Fibroblast of pulmonary artery (primary cell): ENCODE measurements around the gene CBX3.

Source experiments
- DNase-seq: peaks from one replicate; pipeline ENCODE4 v3.0.0-alpha.2; 2010; ENCODE audit warnings: low read depth
- H3K4me3 ChIP-seq: replicated peaks from 2 replicates; pipeline ENCODE4 v1.5.1; 2011; ENCODE audit warnings: low read depth, mild to moderate bottlenecking, control low read depth, low read length, moderate library complexity
- CTCF ChIP-seq: IDR thresholded peaks from 2 replicates; pipeline ENCODE4 v1.5.1; 2011; ENCODE audit warnings: mild to moderate bottlenecking, control low read depth, low read length, inconsistent platforms; ENCODE audit errors: missing control alignments

CBX3 gene

GRCh38 chr7:26186364-26187311 lies 14.9 kb upstream of the CBX3 start:
- no peak overlapping the region for H3K4me3 ChIP-seq
- no peak for DNase-seq
- no peak for TF ChIP-seq CTCF

DNA sequence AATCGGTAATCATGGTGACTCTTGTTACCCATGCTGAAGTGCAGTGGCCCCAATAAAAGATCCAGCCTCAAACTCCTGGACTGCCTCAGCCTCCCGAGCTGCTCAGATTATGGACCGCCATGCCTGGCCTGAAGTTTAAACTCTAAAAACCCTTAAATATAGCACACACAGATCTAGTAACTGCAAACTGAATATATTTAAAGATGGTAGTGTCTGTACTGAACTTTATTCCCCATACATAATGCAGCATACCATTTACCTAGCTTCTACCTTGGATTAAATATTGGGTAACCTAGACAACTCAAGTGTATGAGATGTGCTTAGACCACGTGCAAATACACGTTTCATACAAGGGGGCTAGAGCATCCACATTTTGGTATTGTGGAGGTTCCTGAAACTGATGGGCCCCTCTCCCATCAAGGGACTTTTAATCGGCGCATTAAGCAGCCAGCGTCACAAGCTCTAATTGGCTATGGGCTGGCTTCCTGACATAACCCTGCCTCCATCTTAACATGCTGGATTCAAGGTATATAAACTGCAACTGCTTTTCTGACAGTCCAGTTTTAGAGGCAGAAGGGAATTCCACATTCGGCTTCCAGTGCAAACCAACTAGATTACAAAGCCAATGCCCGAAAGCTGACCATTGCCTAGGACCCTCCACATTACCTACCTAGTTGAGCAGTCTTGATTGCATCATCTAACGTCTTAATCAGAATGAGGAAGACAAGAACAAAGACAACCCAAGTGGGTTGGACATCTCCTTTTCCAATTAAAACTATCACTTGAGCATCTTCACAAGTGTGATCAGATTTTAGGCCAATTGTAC lies 14.0 kb upstream of the CBX3 start:
- no peak for DNase-seq
- H3K4me3 ChIP-seq: no peak overlapping the region
- no peak for TF ChIP-seq CTCF

DNA sequence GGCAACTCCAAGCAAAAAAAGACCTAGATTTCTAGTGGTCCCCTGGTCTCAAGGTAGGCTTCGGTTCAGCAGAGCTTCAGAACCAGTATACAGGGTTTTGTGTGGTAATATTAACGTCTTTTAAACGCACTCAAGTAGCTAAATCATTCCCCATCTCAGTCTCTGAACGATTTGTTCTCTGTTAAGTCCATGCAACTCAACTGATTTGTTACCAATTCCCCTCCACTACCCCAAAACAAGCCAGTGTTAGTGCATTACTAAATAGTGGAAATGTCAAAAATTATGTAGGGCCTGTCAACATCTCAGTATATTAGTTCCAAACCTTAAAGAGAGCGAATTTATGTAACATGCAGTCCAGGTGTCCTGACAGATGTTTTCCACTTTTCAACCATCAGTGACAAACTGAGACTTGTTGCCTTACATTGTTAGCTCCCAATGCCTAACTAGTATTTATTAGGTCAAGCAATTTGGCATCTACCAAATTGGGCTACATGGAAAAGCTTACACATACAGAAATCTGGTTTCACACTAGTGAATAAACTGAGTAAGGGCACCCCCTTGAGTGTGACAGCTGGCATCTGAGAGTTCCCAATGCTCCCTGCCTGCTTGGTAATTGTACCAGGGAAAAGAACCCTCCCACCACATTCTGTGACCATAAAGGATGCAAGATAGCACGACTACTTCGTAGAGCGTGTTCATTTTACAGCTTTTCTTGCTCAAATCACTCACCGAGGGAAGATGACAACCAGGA lies 13.2 kb upstream of the CBX3 start:
- no peak for DNase-seq

DNA sequence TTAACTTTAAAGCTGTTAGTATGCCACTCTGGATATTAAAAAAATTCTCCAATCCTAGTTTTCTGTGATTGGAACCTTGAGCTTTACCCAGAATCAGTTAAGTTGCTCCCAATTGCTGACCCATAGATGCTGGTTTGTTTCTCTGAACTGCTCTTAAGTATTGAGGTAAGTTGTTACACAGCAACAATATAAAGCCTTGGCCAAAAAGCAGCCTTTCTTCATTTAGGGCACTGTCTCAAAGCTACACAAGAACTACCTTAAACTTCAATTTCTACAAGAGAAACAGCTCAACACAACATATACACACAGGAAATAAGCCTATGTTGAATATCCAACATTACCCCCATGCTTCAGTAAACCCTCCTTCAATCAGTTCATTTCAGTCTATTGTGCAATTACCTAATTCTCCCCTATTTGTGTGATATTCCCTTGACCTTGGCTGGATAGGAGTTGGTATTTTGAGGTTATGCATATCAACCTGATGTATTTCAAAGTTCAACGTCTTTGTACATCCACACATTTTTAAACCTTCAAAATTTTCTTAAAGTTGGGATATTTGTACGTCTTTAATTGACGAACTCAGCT lies 12.5 kb upstream of the CBX3 start:
- H3K4me3 ChIP-seq: no peak overlapping the region
- DNase-seq: no peak
- TF ChIP-seq CTCF: no peak

More for the DNA sequence above, 13.2 kb upstream of the CBX3 start:
- no peak for TF ChIP-seq CTCF
- H3K4me3 ChIP-seq: no peak overlapping the region

DNA sequence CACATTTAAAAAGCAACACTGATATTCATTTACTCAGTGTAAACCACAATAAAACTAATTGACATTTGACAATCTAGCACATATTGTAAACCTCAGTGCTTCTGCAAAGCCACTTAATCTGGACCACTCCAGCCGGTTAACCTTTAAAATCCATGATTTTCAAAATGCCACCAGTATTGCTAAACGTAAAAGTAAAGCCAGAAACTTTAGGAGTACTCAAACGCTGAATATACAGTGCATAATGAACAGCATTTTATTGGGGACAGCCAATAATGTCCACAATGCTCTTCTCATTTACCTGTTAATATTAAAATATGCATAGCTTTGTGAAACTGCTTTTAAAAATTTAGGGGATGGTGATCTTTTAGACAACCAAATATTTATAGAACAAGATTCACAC lies 11.8 kb upstream of the CBX3 start:
- no peak for DNase-seq
- H3K4me3 ChIP-seq: no peak overlapping the region
- no peak for TF ChIP-seq CTCF

- no peak for TF ChIP-seq CTCF
- no peak overlapping the region for H3K4me3 ChIP-seq
- DNase-seq: no peak
These were observed 11.1 kb upstream of the CBX3 start for GRCh38 chr7:26190417-26190869.
